22Rv1 (cell line): ENCODE data around the gene STIM1.

Experiments used
- CTCF ChIP-seq: fragments of 450-650 bp; IDR thresholded peaks from 2 replicates; pipeline ENCODE4 v1.5.1; 2017; ENCODE audit warnings: mild to moderate bottlenecking
- ZFX ChIP-seq: fragments of 450-650 bp; IDR thresholded peaks from 2 replicates; pipeline ENCODE4 v1.6.1; 2017; ENCODE audit warnings: antibody characterized with exemption, borderline replicate concordance

- TF ChIP-seq CTCF (no peak), ZFX (no peak)
These were observed 486 bp downstream of the STIM1 start for GRCh38 chr11:3855808-3856491.
